ENCODE measurements around the gene GUCY2D.
"Not testable (repeated sequence)": the region's sequence is repeated elsewhere in the genome, so short reads cannot be mapped to it uniquely, and the experiment has no call there.

GUCY2D gene

DNA sequence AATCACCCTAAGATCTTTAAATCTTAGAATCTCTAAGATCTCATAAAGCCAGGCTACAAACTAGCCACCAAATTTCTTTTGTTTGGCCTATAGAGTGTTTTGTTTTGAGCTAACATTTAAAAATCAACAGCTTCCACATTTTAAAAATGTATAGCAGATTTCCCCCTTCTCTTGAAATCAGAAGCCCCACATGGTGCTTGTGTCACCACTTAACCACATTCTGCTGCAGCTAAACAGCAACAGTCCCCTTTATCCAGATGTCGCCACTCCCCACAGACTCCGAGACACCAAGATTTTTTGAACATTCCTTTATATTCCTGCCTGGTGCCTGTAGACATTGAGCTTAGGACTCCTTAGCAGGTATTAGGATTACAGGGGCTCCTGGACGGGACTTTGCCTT is 16.0 kb downstream of the GUCY2D start:
- no peak for DNase-seq (ENCODE audit: low spot score)

GRCh38 chr17:8019166-8019565 is 16.8 kb downstream of the GUCY2D start:
- no peak for DNase-seq (ENCODE audit: low spot score)

GRCh38 chr17:8019665-8020650 is 17.5 kb downstream of the GUCY2D start:
- no peak for DNase-seq (ENCODE audit: low spot score)

DNA sequence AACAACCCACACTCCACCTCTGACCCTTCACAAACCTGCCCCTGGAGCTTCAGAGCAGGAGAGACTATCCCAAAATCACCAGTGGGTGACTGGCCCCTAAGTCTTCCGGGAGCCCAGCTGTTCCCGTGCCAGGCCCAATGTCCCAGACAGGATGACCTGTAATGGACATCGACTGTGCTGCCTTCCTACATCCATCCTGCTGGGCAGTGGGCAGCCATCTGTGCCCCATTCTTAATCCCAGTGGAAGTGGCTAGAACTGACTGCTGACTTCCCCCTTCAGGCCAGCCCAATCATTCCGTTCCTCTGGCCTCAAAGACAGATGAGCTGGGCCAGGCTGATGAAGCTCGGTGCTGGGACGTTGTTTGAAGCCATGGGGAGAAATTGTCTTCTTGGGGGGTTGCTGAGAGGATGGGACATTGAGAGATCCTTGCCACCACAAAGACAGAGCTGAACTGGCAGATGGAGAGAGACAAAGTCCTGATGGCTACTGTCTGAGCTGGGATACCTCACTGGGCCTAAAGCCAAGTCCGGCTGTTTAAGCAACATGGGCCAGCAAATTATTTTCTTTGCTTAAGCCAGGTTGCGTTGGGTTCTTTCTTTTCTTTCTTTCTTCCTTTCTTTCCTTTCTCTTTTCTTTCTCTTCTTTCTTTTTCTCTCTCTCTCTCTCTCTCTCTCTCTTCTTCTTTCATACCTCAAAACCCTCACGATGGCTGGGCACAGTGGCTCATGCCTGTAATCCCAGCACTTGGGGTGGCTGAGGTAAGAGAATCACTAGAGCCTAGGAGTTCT is 18.6 kb downstream of the GUCY2D start:
- no peak for DNase-seq (ENCODE audit: low spot score)

GRCh38 chr17:8021565-8022359 is 19.3 kb downstream of the GUCY2D start:
- no peak for DNase-seq (ENCODE audit: low spot score)

- no peak for DNase-seq (ENCODE audit: low spot score)
These were observed 20.1 kb downstream of the GUCY2D start for GRCh38 chr17:8022360-8023003.

DNA sequence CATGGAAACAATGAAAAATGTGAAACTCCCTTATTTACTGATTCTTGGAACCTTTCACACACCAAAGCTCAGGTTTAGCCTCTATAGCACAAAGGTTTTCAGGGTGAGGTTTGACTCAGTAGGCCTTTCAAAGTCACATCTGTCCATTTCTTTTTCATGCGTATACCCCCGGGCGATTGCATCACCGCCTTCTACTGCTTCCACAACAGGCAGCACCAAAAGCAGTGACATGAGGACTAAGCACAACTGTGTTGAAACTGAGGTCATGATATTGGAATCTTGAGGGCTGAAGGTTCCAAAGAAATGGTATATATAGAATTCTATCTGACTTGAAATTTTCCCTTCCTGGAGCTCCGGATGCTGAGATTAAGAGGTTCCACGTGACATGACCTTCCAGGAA is 21.7 kb downstream of the GUCY2D start:
- not testable (repeated sequence) for DNase-seq (ENCODE audit: low spot score)

GRCh38 chr17:8025176-8025911 is 22.9 kb downstream of the GUCY2D start:
- DNase-seq (ENCODE audit: low spot score) = no peak

GRCh38 chr17:8029121-8029520 is 26.7 kb downstream of the GUCY2D start:
- no peak for DNase-seq (ENCODE audit: low spot score)

- DNase-seq (ENCODE audit: low spot score) = no peak
These were observed 28.8 kb downstream of the GUCY2D start for GRCh38 chr17:8031261-8031661.

- no peak for DNase-seq (ENCODE audit: low spot score)
These were observed 29.5 kb downstream of the GUCY2D start for GRCh38 chr17:8031950-8032349.

DNA sequence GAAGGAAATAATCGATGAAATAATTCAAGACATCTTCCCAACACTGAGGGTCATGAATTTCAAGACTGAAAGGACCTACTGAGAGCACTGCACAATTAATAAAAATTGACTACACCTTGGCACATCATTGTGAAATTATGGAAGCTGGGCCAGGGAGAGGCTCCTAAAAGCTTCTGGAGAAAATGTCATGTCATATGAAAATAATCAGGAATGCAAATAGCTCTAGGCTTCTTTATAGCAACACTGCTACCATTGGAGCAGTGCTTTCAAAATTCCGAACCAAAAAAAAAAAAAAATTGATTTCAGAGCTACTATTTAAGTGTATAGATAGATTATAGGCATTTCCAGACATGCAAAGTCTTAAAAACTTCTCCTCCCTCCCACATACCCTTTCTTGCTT is 30.0 kb downstream of the GUCY2D start:
- DNase-seq (ENCODE audit: low spot score) = no peak

DNA sequence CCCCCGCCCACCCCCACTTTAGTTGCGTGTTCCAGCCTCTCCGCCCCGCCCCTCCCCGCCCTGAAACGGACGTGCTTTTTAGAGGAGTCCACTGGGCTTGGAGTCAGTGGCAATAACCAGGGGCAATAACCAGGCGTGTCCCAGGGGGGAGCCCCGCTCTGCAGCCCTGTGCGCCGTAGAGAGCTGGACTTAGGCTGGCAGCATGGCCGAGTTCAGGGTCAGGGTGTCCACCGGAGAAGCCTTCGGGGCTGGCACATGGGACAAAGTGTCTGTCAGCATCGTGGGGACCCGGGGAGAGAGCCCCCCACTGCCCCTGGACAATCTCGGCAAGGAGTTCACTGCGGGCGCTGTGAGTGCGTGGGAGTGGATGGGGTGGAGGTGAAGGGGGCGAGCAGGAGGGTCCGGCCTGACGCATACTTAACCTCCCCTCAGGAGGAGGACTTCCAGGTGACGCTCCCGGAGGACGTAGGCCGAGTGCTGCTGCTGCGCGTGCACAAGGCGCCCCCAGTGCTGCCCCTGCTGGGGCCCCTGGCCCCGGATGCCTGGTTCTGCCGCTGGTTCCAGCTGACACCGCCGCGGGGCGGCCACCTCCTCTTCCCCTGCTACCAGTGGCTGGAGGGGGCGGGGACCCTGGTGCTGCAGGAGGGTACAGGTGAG is 36.7 kb downstream of the GUCY2D start, which contains the start of gene ALOX15B:
TSS of gene ALOX15B (plus strand) at position 106 of the 657 bp plus-strand sequence. CDS start at position 203, 97 bp downstream.
- DNase-seq (ENCODE audit: low spot score) = no peak

GRCh38 chr17:8039611-8040168 is 37.3 kb downstream of the GUCY2D start:
- no peak for DNase-seq (ENCODE audit: low spot score)

GRCh38 chr17:8041249-8041928 is 39.0 kb downstream of the GUCY2D start:
- peak; percentile 63 for DNase-seq (ENCODE audit: low spot score)

DNA sequence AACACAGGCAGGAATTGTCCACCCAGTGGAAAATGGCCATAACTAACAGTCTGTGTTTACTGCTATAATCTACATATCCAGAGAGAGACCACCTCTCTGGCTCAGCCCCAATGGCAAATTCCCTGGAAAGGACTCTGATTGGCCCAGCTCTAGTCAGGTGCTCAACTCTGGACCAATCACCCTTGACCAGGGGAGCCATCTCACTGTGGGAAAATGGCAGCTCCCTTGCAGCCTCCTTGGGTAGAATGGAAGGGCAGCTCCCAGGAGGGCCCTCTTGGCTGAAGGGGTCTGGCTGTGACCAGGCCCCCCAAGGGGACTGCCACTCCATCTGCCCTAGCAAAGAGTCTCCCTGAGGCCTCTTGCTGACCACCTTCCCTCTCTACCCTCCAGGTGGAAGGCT is 39.6 kb downstream of the GUCY2D start:
- DNase-seq (ENCODE audit: low spot score) = no peak

GRCh38 chr17:8044819-8045810 is 42.7 kb downstream of the GUCY2D start:
- no peak for DNase-seq (ENCODE audit: low spot score)

- no peak for DNase-seq (ENCODE audit: low spot score)
These were observed 44.0 kb downstream of the GUCY2D start for GRCh38 chr17:8046306-8046928.
